NCI-H2171 (cell line): Measurements from ENCODE around the gene TRIM52.
"Not testable (repeated sequence)": the region's sequence is repeated elsewhere in the genome, so short reads cannot be mapped to it uniquely, and the experiment has no call there.

Experiments
- DNase-seq: peaks from one replicate; lab custom pipeline; 2025; lab: John Stamatoyannopoulos, UW

Gene TRIM52

DNA sequence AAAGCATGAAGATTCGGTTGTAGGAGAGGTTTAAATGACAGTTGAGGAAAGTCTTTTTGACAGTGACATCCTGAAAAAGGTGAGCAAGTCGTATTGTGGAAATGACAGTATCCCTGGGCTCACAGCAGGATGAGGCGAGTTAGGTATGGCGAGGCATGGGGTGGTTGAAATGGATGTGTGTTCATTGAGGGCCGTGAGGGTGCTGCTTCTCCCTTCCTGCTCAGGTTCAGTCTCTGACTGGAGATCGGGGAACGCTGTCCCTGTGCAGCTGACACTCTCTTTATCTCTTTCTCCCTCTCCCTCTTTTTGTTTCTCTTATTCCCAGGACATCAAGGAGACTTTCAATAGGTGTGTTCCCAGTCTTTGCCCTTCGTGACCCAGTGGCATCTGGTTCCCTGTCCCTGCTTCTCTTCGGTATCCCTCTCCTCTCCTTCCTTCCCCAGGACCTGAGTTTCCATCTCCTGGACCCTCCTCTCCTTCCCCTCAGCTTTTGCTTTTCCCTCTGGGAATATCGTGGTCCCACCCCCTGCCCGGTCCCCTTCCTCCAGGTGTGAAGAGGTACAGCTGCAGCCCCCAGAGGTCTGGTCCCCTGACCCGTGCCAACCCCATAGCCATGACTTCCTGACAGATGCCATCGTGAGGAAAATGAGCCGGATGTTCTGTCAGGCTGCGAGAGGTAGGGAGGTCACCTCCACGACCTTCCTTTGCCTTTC is 27.7 kb downstream of the TRIM52 start:
- DNase-seq: no peak

DNA sequence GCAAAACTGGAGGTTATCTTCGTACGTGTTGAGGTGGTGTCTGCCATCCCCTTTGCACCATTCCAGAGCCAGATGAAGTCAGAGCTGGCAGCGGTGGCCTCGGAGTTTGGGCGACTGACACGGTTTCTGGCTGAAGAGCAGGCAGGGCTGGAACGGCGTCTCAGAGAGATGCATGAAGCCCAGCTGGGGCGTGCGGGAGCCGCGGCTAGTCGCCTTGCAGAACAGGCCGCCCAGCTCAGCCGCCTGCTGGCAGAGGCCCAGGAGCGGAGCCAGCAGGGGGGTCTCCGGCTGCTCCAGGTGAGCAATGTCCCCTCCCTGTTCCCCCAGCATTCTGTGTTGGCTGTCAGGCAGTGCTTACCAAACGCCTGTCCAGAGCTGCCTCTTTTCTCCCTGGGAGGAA is 28.4 kb downstream of the TRIM52 start:
- DNase-seq: no peak

DNA sequence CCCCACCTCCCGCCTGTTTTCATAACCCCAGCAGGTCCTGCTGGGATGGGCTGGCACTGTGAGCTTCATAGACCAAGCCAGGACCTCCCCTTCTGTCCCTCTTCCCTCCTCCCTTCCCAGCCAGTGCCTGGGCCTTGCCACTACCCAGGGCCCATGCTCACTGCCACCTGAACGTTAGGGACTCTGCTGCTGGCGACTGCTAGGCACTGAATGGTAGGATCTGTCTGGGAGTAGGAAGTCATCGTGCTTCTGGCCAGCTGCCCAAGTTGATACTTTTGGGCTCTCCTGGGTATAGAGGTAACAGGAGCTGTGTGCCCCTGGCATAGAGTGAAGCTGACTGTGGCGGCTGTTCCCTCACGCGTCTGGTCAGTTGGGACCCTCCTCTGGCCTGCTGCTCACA is 29.5 kb downstream of the TRIM52 start:
- DNase-seq: no peak

DNA sequence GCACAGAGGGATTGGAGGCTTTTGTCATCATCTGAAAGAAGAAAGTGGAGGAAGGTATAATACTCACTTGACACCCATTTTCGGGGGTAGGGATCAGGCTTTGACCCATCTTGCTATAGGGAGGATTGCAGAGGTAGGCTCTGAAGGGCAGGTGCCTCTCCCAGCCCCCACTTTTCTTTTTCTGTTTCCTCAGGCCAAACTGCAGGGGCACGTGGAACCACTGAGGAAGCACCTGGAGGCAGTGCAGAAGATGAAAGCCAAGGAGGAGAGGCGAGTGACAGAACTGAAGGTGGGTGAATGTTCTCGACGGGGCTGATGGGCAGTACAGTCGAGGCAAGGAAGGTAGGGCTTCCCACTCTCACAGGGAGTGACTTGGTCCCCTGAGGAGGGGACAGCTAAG is 30.4 kb downstream of the TRIM52 start:
- DNase-seq: no peak

DNA sequence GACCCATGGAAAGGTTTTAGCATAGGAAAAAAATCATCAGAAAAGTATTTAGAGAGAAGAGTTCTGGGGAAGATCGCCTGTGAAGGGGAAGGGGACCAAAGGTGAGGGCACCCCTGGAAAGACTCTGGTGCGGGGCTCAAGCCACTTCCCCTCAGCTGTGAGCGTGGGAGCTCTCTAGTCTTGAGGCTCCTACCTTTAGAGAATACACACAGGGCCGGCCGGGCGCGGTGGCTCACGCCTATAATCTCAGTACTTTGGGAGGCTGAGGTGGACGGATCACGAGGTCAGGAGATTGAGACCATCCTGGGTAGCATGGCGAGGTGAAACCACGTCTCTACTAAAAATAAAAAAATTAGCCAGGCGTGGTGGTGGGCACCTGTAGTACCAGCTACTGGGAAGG is 30.9 kb downstream of the TRIM52 start:
- DNase-seq: no peak

DNA sequence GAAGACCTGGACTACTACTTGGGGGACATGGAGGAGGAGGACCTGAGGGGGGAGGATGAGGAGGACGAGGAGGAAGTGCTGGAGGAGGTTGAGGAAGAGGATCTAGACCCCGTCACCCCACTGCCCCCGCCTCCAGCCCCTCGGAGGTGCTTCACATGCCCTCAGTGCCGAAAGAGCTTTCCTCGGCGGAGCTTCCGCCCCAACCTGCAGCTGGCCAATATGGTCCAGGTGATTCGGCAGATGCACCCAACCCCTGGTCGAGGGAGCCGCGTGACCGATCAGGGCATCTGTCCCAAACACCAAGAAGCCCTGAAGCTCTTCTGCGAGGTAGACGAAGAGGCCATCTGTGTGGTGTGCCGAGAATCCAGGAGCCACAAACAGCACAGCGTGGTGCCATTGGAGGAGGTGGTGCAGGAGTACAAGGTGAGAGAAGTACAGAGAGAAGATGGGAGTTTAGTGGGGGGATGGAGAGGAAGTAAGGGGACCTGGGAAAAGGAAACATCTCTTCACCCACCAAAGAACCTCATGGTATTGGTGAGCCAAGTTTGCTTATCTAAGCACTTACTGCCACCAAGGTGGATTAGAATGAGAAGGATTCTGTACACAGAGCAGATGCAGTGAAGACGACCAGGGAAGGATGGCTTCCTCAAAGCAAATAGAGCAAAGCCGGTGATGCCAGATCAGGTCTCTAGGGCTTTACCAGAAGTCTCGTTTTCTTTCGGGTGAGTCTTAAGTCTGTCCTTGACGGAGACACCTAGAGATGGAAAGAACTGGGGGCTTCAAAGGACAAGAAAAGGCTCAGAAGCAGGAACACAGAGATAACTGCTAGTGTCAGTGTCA is 36.3 kb downstream of the TRIM52 start:
- no peak for DNase-seq

DNA sequence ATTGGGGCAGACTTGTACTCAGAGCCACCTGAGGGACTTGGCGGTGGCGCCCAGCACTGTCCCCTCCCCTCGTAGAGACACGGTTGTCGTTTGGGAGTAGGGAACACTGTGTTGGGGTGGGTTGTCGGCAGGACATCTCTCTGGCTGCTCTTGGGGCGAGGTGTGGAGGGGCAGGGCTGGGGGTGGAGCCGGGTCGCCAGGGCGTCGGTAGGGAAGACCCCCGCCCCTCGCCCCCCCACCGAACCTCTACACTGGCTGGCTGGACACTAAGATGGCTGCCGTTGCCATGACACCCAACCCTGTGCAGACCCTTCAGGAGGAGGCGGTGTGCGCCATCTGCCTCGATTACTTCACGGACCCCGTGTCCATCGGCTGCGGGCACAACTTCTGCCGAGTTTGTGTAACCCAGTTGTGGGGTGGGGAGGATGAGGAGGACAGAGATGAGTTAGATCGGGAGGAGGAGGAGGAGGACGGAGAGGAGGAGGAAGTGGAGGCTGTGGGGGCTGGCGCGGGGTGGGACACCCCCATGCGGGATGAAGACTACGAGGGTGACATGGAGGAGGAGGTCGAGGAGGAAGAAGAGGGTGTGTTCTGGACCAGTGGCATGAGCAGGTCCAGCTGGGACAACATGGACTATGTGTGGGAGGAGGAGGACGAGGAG is 37.1 kb downstream of the TRIM52 start:
- no peak for DNase-seq

DNA sequence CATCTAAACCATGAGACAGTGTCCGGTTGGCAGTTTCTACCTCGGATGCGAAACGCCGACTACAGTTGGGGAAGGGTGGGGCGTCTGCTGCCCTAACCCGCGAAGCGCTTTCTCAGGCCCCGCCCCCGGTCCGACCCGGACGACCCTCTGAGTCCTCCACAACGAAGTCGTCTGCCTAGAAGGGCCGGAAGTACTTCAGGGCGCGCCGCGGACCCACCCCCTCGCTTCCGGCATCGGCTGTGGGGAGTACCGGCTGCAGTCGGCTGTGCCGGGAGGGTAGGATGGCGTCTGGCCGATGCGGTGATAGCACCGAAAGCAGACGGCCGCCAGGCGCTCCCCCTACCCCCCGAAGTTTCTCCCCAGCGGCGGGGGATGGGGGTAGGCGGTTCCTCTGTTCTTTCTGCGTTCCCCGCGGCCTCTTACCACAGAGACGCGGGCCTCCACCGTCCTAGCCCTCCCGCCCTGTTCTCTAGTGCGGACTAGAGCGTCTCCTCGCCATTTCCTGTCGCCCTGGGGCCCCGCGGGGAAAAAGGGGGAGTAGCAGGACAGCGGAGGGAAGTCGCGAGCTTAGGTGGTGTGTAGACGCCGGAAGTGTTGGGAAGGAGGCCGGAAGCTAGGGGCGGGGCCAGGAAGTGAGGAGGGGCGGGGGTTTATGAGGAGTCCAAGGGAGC is 37.8 kb downstream of the TRIM52 start, which contains the start of gene TRIM41:
TSS of gene TRIM41 (plus strand) at position 224 of the 671 bp plus-strand sequence. CDS start 719 bp downstream, outside the sequence.
- DNase-seq: no peak

DNA sequence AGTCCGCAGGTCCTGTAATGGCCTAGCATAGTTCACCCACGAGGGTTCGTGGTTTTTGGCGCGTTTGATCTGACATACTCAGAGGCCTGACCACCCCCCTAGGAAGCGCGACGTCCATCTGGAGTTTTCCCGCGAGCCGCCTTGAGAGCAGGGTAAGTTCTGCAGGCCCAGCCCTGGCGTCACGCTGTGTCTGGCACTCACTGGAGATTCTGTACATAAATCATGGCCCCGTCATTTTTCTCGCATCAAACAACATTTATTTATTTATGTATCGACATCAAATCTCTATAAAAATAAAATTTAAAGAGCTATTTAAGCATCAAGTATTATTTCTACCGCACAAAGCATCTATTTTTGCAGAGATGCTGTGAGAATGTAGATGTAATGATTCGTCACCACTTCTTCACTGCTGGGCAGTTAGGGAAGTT is 38.3 kb downstream of the TRIM52 start:
- DNase-seq: no peak

DNA sequence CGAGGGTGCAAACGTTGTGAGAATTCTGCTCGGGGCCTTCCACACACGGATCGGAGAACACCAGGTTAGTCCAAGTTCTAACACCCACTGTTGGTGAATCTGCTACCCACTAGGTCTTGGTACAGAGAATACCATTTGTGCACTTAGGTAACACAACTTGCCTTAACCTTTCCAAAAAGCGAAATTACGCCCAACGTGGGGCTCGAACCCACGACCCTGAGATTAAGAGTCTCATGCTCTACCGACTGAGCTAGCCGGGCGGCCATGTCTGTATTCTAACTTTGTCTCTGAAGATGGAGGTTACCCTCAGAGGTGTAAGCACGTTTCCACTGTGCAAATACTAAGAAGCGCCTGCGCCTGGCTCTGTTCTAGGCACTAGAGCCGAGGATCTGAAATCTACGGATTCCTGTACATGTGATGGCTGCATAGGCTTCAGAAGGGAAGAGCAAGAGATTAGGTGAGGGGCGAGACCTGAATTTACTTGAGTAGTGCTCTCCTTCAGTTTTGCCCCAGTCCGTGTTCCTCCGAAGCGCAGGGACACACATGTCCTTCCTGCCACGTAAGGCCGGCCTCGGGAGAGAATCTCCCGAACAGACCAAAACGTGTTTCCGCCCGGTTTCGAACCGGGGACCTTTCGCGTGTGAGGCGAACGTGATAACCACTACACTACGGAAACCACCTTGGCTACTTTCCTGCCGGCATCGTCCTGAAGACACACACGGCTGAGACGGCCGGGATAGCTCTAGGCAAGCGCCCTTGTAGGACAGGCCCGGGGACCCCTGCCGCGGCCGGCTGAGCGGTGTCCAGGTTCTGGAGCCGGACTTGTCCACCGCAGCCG is 38.9 kb downstream of the TRIM52 start:
- no peak for DNase-seq

DNA sequence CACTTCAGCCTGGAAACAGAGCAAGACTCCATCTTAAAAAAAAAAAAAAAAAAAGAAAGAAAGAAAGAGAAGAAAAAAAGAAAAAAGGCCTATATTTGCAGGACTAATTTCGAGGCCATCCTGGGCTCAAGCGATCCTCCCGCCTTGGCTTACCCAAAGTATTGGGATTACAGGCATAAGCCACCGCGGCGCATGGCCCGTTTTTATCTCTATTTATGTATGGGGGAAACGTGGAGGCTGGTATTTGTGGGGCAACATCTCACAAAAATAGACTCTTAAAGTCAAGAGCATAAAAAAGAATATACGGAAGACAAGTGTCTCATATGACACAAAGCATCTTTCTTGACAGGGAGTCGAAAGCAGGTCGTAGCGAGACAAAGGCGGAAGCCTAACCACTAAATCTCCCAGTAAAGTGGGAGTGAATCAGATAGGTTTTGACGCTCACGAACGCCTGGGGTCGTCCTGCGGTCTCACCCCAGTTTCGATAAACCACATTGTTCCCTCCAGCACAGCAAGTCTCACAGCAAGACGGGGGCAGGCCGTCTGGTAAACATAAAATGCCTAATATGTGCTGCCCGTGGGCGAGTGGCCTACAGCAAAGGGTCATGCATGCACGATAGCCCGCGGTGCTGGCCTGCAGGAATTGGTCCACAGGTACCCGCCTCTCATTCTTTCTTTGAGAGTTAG is 39.7 kb downstream of the TRIM52 start:
- no peak for DNase-seq

DNA sequence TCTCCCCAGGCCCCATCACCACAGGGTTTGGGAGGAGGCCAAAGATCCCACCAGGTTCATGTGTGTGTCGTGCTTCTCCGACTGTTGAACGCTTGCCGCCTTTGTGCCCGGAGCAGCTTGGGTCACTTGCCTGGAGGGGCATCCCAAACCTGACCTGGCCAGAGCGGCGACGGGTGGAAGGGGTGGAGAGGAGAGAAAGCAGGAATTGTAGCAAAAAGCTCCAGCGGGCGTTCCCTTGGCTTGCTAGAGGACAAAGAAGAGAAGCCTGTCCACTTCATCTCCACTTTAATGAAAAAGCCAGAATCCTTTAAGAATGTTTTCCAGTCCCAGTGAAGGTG is 40.8 kb downstream of the TRIM52 start:
- no peak for DNase-seq

DNA sequence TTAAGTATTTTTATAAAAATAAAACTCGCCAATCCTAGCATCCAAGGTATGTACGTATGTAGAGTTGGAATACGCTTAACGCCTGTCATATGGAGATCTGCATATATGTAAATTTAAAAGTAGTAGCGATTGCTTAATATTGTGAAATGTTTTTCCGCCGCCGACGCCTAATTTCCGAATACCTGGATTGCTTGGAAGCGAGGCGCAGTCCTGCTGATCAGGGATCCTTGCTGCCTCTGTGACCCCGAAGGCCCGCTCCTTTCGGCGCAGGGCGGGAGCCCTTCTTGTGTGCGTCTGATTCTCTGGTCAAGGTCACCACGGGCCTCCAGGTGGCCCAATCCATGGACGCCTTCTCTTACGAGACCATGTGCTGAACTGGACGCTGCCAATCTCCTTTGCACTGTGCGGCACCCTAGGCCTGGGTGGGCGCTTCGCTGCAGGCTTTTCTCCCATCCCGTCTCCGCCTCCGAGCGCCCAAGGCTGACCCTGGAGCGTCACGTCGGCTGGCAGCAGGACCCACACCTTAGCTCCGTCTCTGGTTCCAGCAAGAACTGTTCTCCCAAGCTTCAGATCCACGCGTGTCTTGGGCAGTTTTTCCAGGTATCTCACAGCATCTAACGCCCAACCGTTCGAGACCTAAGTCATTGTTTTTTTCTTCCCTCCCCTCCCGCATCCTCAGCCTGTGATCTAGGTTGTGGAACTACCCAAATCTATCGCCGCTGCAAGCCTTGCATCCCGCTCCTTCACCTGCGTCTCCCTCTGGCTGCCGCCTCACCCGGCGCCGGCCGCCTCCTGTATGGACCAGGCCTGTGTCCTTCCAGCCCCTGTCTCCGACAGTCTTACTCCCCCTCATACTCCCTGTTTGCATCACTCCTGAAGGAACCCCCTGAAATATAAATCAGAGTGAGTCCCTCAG is 41.4 kb downstream of the TRIM52 start:
- no peak for DNase-seq

DNA sequence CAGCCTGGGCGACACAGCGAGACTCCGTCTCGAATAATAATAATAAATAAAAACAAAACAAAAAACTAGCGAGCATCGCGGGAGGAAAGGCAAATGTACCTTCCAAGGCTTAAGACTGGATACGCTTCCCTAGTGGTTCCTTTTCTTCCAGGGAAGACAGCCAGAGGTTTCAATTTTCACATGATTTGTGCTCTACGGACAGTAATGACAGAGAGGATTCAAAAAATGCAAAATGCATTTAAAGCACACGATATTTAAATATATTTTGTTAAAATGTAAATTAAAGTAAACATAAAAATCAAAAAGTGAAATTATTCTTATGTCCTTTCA is 42.2 kb downstream of the TRIM52 start:
- no peak for DNase-seq

DNA sequence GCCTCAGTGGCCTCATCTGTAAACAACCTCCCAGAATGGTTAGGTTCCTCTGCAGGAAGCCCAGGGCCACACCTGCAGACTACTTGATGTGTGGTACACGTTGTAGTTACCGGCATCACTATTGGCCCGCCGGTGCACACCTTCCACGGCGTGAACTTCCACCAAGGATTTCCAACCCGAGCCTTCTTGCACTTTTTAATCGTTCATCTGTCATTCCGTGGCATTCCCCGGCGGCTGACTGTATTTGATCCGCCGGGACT is 43.2 kb downstream of the TRIM52 start:
- no peak for DNase-seq

DNA sequence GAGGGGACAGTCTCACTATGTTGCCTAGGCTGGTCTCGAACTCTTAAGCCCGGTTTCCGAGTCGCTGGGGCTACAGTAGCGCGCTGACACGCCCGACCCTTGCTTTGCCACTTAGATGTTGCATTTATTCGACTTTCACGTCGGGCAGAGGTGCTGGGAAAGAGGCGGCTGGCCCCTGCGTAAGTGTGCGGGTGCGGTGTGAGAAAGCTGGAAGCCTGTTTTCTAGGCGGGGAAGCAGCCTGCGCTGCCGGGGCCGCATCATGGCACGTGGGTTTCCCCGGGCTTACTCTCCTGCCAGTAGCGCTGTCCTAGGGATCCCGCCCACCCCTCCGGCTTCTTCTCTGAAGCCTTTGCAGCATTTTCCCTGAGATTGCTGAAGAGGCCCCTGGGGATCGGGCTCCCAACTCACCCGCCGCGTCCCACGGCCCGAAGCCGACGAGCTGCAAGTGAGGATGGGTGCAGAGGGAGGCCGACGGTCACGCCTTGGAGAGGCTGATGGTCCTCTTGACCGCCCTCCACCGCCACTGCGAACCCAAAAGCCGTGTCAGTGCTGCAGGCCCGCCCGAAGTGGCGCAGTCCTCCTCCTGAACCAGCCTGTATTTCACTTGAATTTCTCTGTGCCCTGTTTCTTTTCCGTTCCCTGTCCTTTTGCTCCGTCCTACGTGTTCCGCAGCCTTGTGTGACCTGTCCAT is 43.7 kb downstream of the TRIM52 start:
- DNase-seq: no peak

DNA sequence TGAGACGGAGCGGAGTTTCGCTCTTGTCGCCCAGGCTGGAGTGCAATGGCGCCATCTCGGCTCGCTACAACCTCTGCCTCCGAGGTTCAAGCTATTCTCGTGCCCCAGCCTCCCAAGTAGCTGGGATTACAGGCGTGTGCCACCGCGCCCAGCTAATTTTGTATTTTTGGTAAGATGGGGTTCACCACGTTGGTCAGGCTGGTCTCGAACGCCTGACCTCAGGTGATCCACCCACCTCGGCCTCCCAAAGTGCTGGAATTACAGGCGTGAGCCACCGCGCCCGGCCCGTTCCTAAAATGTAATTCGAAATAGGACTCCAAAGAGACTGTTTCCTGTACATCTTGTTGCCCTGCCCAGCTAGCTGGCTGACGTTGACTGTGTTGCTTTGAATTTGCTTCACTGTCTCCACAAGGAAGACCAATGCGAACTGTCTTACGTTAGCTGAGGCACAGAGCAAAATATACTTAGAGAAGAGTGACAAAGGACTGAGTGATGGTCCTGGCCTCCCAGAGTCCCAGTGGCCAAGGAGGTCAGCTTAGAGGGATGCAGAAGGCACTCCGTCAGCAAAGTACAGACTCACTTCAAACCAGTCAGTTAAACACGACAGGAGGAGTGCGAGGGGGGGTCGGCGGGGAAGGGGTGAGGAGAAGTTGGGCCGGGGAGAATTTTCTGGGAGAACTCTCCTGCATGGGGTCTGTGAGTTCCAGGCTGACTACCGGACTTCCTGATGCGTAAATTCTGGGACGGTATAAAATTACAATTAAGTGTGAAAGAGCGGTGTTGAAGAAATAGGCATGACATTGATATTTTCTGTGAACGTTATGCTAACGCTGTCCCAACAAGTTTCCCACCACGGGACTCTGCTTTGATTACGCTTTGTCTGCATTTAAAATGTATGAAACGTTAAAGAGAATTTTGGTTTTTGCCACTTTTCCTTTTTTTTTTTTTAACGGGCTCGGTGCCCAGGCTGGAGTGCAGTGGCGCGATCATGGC is 44.6 kb downstream of the TRIM52 start:
- no peak for DNase-seq

DNA sequence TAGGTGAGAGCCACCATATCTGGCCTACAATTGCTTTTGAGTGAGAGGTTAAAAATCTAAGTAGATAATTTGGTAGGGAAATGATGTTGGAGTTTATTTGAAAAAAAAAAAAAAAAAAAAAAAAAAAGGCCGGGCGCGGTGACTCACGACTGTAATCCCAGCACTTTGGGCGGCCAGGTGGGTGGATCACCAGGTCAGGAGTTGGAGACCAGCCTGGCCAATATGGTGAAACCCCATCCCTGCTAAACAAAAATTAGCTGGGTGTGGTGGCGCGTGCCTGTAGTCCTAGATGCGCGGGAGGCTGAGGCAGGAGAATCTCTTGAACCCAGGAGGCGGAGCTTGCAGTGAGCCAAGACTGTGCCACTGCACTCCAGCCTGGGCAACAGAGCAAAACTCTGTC is 46.7 kb downstream of the TRIM52 start:
- DNase-seq: not testable (repeated sequence)
